Measurements from ENCODE around the gene PLP2.
"Not testable (repeated sequence)": the region's sequence is repeated elsewhere in the genome, so short reads cannot be mapped to it uniquely, and the experiment has no call there.

PLP2 gene, protein sequence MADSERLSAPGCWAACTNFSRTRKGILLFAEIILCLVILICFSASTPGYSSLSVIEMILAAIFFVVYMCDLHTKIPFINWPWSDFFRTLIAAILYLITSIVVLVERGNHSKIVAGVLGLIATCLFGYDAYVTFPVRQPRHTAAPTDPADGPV

DNA sequence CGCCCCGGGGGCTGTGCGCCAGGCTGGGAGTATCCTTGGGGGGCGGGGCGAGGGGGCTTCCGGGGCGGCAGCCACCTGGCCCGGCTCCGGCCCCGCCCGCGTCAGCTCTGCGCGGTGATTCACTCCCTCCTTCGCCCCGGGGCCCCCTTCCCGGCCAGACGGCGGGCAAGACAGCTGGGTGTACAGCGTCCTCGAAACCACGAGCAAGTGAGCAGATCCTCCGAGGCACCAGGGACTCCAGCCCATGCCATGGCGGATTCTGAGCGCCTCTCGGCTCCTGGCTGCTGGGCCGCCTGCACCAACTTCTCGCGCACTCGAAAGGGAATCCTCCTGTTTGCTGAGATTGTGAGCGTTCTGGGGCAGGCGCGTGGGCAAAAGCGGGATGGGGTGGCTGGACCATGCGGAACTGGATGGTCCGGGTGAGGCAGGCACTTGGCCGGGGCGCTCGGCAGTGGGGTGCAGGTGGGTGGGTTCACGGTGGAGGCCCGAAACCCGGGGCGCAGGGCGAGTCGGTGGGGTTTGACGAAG, at the start of gene PLP2:
Gene PLP2, plus strand, starts transcription at position 147 of the 528 bp plus-strand sequence. Its CDS starts 103 bp downstream, at position 250.
- DNase-seq (ENCODE audit: low spot score) = no peak

DNA sequence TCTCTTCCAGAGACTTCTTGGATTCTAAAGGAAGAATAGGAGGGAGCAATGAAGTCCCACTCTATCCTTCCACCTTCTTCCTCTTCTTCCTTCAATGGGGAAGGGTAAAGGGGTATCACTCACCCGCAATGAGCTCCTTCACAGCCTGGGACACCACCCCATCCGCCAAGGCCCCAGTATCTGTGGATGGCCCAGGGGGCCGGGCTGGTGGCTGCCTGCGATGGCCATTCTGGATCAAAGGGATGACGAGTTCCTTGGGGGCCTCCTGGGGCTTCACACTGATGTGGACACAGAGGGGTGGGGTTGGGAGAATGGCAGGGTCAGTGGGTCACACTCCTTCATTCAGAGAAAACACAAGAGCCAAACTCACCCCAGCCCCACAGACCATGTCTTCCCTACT, 49.2 kb upstream of the PLP2 start:
- no peak for DNase-seq (ENCODE audit: low spot score)

DNA sequence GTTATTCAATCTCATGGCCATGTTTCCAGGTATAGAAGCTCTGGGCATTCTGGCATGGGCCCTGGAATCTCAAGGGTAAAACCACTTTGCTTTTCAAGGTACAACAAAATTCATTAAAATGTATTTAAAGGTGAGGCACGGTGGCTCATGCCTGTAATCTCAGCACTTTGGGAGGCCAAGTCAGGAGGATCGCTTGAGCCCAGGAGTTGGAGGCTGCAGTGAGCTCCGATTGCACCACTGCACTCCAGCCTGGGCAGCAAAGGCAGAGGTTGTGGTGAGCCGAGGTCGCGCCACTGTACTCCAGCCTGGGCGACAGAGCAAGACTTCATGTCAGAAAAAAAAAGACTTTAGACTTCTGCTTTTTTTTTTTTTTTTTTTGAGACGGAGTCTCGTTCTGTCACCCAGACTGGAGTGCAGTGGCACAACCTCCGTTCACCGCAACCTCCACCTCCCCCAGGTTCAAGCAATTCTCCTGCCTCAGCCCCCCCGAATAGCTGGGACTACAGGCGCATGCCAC, 43.9 kb upstream of the PLP2 start:
- not testable (repeated sequence) for DNase-seq (ENCODE audit: low spot score)

DNA sequence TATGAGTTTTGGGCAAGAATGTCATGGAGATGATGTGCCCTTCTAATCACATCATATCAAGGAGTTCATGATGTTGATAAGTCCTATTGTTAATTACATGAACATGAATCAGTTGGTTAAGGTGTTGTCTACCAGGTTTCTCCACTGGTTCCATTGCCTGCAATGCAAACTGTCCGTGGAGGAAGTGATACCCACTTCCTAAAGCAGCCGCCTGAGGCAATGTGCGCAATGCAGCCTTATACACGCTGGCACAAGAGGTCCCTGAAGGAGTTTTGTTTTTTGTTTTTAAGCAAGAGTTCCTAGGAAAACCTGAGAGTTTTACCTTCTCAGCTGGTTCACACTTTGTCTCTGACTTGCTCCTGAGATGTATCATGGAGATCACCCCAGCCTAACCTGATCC, 42.3 kb upstream of the PLP2 start:
- DNase-seq (ENCODE audit: low spot score) = no peak

DNA sequence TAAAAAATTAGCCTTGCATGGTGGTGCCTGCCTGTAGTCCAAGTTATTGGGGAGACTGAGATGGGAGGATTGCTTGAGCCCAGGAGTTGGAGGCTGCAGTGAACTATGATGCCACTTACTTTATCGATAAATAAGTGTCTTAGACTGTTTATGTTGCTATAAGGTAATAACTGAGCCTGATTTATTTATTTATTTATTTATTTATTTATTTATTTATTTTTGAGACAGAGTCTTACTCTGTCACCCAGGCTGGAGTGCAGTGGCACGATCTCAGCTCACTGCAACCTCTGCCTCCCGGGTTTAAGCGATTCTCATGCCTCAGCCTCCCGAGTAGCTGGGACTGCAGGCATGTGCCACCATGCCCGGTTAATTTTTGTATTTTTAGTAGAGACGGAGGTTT, 39.4 kb upstream of the PLP2 start:
- DNase-seq (ENCODE audit: low spot score) = not testable (repeated sequence)

- no peak for DNase-seq (ENCODE audit: low spot score)
Observed at GRCh38 chrX:49133759-49134158, 37.9 kb upstream of the PLP2 start.

DNA sequence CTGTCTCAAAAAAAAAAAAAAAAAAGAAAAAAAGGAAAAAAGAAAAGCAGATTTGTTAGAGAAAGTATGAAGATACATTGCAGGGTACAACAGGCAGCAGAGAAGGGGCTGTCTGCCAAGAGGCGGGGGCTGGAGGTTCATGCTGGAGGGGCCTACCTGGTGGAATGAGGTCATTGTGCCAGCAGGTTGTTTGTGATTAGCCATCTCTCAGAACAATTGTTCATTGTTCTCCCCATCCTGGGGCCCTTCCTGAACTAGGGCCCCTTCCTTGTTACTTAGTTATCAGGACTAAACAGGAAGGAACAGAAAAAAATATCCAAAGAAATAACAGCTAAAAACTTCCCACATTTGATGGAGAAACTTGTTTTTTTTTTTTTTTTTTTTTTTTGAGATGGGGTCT, 34.2 kb upstream of the PLP2 start:
- DNase-seq (ENCODE audit: low spot score) = no peak

DNA sequence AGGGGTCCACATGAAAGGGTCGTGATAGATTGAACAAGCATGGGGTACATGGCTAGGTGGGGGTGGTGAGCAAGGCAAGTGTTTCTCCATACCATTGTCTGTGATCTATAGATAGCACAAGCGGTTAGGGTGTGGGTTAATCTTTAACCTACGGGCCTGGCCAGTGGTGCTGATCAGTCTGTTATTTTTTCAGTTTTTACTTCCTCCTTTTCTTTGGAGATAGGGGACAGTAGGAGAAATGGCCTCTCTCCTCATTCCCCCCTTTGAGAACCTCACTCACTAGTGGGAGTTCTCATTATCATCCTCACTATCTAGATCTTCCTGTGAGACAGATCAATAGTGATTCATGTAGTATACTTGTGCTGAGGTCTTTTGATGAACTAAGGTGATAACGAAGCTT, 32.0 kb upstream of the PLP2 start:
- no peak for DNase-seq (ENCODE audit: low spot score)

GRCh38 chrX:49142264-49142663, 29.4 kb upstream of the PLP2 start:
- not testable (repeated sequence) for DNase-seq (ENCODE audit: low spot score)

- not testable (repeated sequence) for DNase-seq (ENCODE audit: low spot score)
Observed at GRCh38 chrX:49143154-49143553, 28.5 kb upstream of the PLP2 start.

DNA sequence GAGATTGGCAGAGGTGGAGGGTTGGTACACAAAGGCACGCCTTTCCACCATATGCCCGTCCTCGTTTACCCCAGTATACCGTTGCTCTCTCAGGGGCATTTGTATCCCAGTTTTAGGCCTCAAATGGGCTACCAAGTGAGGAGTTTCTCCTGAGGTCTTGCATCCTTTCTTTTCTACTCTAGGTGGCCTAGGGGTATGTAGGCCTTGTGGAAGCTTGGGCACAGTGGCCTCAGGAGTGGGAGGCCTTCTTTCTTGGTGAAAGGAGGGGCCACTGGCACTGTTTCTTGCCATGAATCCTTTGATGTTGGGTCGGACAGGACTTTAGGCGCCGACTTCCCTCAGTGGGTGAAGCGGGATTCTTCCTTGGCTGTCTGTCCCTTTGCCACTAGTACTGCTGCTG, 24.4 kb upstream of the PLP2 start:
- no peak for DNase-seq (ENCODE audit: low spot score)

GRCh38 chrX:49147936-49148335, 23.8 kb upstream of the PLP2 start:
- no peak for DNase-seq (ENCODE audit: low spot score)

DNA sequence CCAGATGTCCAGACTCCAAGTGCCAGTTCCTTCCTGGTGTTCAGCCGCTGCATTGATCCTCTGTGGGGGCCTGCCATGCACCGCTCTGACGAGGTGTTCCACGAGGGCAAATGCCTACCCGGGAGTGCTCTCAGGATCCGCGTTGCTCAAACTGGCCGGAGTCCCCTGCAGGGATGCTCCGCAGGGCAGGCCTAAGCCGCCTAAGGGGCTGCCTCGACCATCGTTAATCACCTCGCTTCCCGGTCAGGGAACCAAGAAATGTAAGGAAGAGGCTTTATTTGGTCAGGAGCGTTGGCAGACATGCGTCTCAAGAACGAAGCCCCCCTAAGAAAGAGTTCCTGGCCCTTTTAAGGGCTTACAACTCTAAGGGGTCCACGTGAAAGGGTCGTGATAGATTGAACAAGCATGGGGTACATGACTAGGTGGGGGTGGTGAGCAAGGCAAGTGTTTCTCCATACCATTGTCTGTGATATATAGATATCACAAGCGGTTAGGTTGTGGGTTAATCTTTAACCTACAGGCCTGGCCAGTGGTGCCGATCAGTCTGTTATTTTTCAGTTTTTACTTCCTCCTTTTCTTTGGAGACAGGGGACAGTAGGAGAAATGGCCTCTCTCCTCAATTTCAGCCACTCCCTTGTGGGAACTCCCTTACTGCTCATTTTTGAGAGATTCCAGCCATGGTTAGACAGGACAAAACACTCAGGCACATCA, 23.2 kb upstream of the PLP2 start:
- DNase-seq (ENCODE audit: low spot score) = not testable (repeated sequence)

- not testable (repeated sequence) for DNase-seq (ENCODE audit: low spot score)
Observed at GRCh38 chrX:49149291-49149690, 22.4 kb upstream of the PLP2 start.

DNA sequence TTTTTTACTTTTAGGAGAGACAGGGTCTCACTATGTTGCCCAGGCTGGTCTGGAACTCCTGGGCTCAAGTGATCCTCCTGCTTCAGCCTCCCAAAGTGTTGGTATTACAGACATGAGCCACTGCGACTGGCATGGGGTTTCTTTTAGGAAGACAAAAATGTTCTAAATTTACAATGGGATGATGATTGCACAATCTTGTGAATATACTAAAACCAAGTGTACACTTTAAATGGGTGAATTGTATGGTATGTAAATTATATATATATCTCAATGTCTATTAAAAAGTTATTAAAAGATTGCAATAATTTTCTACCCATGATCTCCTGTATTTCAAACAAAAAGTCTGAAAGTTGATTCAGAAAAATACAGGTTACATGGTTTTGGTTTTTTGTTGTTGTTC, 18.2 kb upstream of the PLP2 start:
- DNase-seq (ENCODE audit: low spot score) = no peak

- peak; percentile 88 for DNase-seq (ENCODE audit: low spot score)
Observed at GRCh38 chrX:49155243-49155899, 16.3 kb upstream of the PLP2 start.

- DNase-seq (ENCODE audit: low spot score) = peak; percentile 91
Observed at GRCh38 chrX:49155900-49156837, 15.5 kb upstream of the PLP2 start.

DNA sequence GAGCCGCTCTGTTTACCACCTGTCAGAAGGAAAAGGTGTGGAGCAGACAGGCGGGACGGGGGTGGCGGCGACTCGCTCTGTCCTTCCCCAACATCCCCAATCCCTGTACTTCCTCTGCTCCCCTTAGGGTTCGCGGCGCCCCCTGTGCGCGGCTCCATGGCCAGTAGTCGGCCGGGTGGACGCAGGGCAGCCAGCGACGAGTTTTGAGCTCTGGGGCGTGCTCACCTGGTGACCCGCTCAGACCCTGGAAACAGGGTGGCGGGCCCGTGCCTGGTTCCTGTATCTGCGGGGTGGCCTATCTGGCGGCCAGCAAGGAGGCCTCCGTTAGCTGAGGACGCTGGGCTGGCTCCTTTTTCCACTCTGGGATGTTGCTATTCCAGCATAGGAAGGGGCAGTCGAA, 14.5 kb upstream of the PLP2 start:
- no peak for DNase-seq (ENCODE audit: low spot score)

DNA sequence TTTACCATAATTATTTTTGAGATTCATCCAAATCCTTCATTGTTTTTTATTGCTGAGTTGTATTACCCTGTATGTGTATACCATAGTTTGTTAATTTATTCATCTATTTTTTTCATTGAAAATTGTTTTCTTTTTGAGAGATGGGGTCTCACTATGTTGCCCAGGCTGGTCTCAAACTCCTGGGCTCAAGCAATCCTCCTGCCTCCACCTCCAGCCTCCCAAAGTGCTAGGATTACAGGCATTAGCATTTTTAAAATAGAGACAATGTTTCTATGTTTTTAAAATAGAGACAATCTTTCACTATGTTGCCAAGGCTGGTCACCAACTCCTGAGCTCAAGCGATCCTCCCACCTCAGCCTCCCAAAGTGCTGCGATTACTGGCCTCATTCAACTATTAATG, 10.8 kb upstream of the PLP2 start:
- no peak for DNase-seq (ENCODE audit: low spot score)

DNA sequence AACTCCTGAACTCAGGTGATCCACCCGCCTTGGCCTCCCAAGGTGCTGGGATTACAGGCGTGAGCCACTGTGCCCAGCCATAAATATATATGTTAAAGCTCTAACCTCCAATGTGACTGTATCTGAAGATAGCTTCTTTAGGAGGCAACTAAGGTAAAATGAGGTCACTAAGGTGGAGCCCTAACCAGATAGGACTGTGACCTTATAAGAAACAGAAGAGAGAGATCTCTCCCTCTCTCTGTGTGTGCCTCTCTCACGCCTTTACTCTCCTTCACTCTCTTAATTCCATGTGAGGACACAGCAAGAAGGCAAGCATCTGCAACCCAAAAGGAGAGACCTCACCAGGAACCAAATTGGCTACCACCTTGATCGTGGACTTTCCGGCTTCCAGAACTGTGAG, 10.1 kb upstream of the PLP2 start:
- DNase-seq (ENCODE audit: low spot score) = no peak

DNA sequence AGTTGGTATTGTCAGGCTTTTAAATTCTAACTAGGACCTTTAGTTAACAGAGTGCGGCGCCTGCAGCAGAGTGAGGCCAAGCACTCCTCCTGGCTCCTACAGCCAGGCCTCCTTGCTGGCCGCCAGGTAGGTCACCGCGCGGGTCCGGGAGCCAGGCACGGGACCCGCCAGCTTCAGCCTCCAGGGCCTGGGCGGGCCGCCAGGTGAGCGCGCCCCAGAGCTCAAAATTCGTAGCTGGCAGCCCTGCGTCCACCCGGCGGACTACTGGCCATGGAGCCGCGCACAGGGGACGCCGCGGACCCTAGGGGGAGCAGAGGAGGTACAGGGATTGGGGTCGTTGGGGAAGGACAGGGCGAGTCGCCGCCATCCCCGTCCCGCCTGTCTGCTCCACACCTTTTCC, 9.1 kb upstream of the PLP2 start, which contains the start of gene MAGIX:
Gene MAGIX, plus strand, starts transcription at position 139 of the 400 bp plus-strand sequence. Its CDS starts 132 bp downstream, at position 271.
- DNase-seq (ENCODE audit: low spot score) = peak; percentile 50
